DOHH2 (cell line): Measurements from ENCODE around the gene MTF1.
"Not testable (repeated sequence)": the region's sequence is repeated elsewhere in the genome, so short reads cannot be mapped to it uniquely, and the experiment has no call there.

ENCODE experiments used
- CTCF ChIP-seq: fragments of 200-600 bp; sonication (generic); IDR thresholded peaks from one replicate; pipeline ENCODE4 v1.5.1; 2014; ENCODE audit warnings: antibody characterized with exemption, mild to moderate bottlenecking, low read depth, low read length; ENCODE audit not compliant: poor library complexity, severe bottlenecking
- EZH2phosphoT487 ChIP-seq: fragments of 200-600 bp; sonication (generic); IDR thresholded peaks from 2 replicates; pipeline ENCODE4 v1.6.1; 2017; ENCODE audit warnings: borderline replicate concordance, mild to moderate bottlenecking, antibody characterized with exemption, low read length, moderate library complexity, mixed read lengths

GRCh38 chr1:37906591-37906990 lies 47.2 kb upstream of the MTF1 start:
- not testable (repeated sequence) for TF ChIP-seq CTCF, EZH2phosphoT487
